ENCODE measurements around the gene EPS8L3.

EPS8L3 gene

GRCh38 chr1:109793486-109794318 lies 30.0 kb upstream of the EPS8L3 start:
- peak; percentile 69 for DNase-seq (ENCODE audit: low spot score)

- DNase-seq (ENCODE audit: low spot score), result no peak
Observed at GRCh38 chr1:109793089-109793485, 29.4 kb upstream of the EPS8L3 start.

- peak; percentile 88 for DNase-seq (ENCODE audit: low spot score)
Observed at GRCh38 chr1:109792056-109792831, 28.5 kb upstream of the EPS8L3 start.

GRCh38 chr1:109791495-109792043 lies 27.8 kb upstream of the EPS8L3 start:
- peak; percentile 5 for DNase-seq (ENCODE audit: low spot score)

GRCh38 chr1:109790735-109791494 lies 27.2 kb upstream of the EPS8L3 start:
- DNase-seq (ENCODE audit: low spot score), result peak; percentile 60

- no peak for DNase-seq (ENCODE audit: low spot score)
Observed at GRCh38 chr1:109790329-109790728, 26.6 kb upstream of the EPS8L3 start.

GRCh38 chr1:109789551-109790180 lies 25.9 kb upstream of the EPS8L3 start:
- DNase-seq (ENCODE audit: low spot score), result no peak

- DNase-seq (ENCODE audit: low spot score), result peak; percentile 6
Observed at GRCh38 chr1:109788695-109789521, 25.2 kb upstream of the EPS8L3 start.

GRCh38 chr1:109787845-109788601 lies 24.3 kb upstream of the EPS8L3 start:
- no peak for DNase-seq (ENCODE audit: low spot score)

- DNase-seq (ENCODE audit: low spot score), result no peak
Observed at GRCh38 chr1:109787211-109787844, 23.6 kb upstream of the EPS8L3 start.

- no peak for DNase-seq (ENCODE audit: low spot score)
Observed at GRCh38 chr1:109786531-109787021, 22.9 kb upstream of the EPS8L3 start.

GRCh38 chr1:109786112-109786480 lies 22.4 kb upstream of the EPS8L3 start:
- DNase-seq (ENCODE audit: low spot score), result no peak

- no peak for DNase-seq (ENCODE audit: low spot score)
Observed at GRCh38 chr1:109785446-109786111, 21.9 kb upstream of the EPS8L3 start.

GRCh38 chr1:109784551-109785252 lies 21.0 kb upstream of the EPS8L3 start:
- no peak for DNase-seq (ENCODE audit: low spot score)

- no peak for DNase-seq (ENCODE audit: low spot score)
Observed at GRCh38 chr1:109783436-109783835, 19.7 kb upstream of the EPS8L3 start.

GRCh38 chr1:109782927-109783326 lies 19.2 kb upstream of the EPS8L3 start:
- no peak for DNase-seq (ENCODE audit: low spot score)

GRCh38 chr1:109782514-109782913 lies 18.8 kb upstream of the EPS8L3 start:
- no peak for DNase-seq (ENCODE audit: low spot score)

GRCh38 chr1:109781806-109782205 lies 18.1 kb upstream of the EPS8L3 start:
- no peak for DNase-seq (ENCODE audit: low spot score)
